RPMI7951 (cell line): Measurements from ENCODE around the gene GMPR2. TPM values are rescaled to one million over a fixed set of nuclear protein-coding genes. Genes with fewer than 3 reads are reported as not detected.
A peak's percentile ranks its signal among the peaks of the same experiment; 100 is the strongest.
"Not testable (repeated sequence)": the region's sequence is repeated elsewhere in the genome, so short reads cannot be mapped to it uniquely, and the experiment has no call there.

Source experiments
- DNase-seq: peaks from one replicate; pipeline ENCODE4 v3.0.0-alpha.2; 2012; ENCODE audit warnings: low read depth
- total RNA-seq: library from RNA; depleted of rRNA; stranded (reverse); fragments of >200 nt; shearing (Covaris generic); gene quantifications from 2 replicates; pipeline ENCODE4 v1.2.3, GENCODE V29; 2014

GMPR2 gene
- total RNA-seq, 1 experiment from 2014 or later = 52.9 TPM

- no peak for DNase-seq
These were observed 1.2 kb upstream of the GMPR2 start for GRCh38 chr14:24231263-24232120.

GRCh38 chr14:24232121-24232644 lies 546 bp upstream of the GMPR2 start, which contains the start of gene NEDD8:
NEDD8 (minus strand) TSS chr14:24232367; CDS start chr14:24232267, 100 bp downstream.
- DNase-seq = peak; percentile 91

- no peak for DNase-seq
These were observed 773 bp downstream of the GMPR2 start for GRCh38 chr14:24233538-24233866.

GRCh38 chr14:24234095-24235005 lies 1.6 kb downstream of the GMPR2 start:
- DNase-seq = no peak

- DNase-seq = no peak
These were observed 3.3 kb downstream of the GMPR2 start for GRCh38 chr14:24235804-24236688.

- DNase-seq = no peak
These were observed 4.1 kb downstream of the GMPR2 start for GRCh38 chr14:24236689-24237462.

- DNase-seq = peak; percentile 25
These were observed 4.8 kb downstream of the GMPR2 start for GRCh38 chr14:24237463-24237955.

- no peak for DNase-seq
These were observed 5.4 kb downstream of the GMPR2 start for GRCh38 chr14:24238123-24238522.

- DNase-seq = no peak
These were observed 5.9 kb downstream of the GMPR2 start for GRCh38 chr14:24238527-24239037.

GRCh38 chr14:24240110-24240918 lies 7.6 kb downstream of the GMPR2 start:
- DNase-seq = no peak

GRCh38 chr14:24241829-24242443 lies 9.2 kb downstream of the GMPR2 start:
- peak; percentile 89 for DNase-seq

- peak; percentile 30 for DNase-seq
These were observed 10.7 kb downstream of the GMPR2 start for GRCh38 chr14:24243336-24243836.

- not testable (repeated sequence) for DNase-seq
These were observed 12.6 kb downstream of the GMPR2 start for GRCh38 chr14:24245350-24245749.

GRCh38 chr14:24246765-24247212 lies 14.1 kb downstream of the GMPR2 start:
- DNase-seq = peak; percentile 19

GRCh38 chr14:24247422-24247821 lies 14.7 kb downstream of the GMPR2 start:
- no peak for DNase-seq

- no peak for DNase-seq
These were observed 16.7 kb downstream of the GMPR2 start for GRCh38 chr14:24249230-24250021.

- DNase-seq = no peak
These were observed 17.6 kb downstream of the GMPR2 start for GRCh38 chr14:24250354-24250753.

GRCh38 chr14:24251880-24252288 lies 19.2 kb downstream of the GMPR2 start:
- DNase-seq = peak; percentile 49
